HG03521 (cell line): ENCODE results near the gene COL11A2.

Source experiments
- ATAC-seq: cut with Tn5 transposase; IDR thresholded peaks from one replicate; pipeline ENCODE4 v1.9.1; 2021; ENCODE audit warnings: mild to moderate bottlenecking, moderate library complexity; ENCODE audit not compliant: unreplicated experiment

Gene COL11A2

DNA sequence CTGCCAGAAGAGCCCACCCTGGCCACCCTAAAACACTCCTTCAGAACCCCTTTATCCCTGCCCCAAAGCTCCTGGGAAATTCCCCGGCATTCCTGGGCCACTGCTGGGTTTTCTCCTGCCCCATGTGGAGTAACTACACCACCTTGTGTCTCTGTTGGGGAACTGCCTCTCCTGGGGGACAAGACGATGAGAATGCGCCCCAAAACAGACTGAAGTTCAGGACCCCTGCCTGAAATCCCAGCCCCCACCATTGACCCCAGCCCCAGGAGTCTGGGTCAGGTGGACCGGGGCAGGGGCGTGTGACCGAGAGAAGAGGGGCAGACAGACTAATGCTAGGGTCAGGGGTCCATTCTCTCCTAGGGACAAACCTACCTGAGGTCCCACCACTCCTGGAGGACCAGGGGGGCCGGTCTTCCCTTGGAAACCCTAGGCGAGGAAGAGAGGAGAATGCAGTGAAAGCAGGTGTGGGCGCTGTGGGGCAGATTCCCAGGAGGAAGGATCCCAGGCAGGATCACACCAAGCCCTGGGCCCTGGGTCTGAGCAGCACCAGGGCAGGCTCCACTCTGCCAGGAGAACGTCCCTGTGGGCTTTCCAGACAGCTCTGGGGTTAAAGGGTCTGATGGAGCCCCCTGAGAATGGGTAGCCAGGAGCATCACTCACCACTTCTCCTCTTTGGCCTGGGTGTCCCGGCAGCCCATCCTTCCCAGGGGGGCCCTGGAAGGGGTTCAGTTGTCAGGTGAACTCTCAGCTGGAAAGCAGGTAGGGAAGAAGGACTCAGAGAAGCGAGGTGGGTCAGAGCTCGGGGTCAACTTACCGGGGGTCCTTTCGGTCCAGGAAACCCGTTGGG lies 19.4 kb downstream of the COL11A2 start:
- no peak for ATAC-seq

DNA sequence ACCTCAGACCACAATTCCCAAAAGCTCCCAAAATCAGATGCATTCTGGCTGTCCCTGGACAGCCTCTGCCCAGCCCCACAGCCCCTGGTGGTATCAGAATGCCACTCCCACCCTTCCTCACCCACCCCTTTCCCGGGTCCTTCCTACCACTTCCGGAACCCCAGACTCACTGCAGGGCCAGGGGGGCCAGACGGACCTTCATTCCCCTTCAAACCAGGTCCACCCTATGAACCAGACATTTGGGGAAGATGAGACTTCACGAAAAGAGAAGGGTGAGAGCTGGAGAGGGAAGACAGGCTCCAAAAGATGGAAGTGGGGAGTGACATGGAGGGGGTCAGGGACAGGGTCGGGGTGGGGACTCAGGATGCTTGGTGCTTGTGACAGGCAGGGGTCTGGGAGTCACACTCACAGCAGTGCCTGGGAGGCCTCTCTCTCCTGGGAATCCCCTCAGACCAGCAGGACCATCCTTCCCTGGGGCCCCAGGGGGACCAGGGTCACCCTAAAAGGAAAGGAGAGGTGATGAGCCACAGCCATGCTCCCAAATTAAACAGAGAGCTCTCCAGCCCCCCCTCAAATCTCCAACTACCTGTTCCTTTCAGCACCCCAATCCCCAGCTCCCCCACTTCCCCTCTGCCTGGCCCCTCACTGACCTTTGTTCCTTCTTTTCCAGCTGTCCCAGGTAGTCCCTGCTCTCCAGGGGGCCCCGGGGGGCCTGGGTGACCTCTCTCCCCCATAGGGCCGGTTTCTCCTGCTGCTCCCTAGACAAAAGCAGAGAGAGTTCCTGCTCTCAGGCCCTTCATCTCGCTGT lies 20.2 kb downstream of the COL11A2 start:
- ATAC-seq = no peak

GRCh38 chr6:33171016-33171879 lies 21.0 kb downstream of the COL11A2 start:
- no peak for ATAC-seq

GRCh38 chr6:33170176-33171015 lies 21.9 kb downstream of the COL11A2 start:
- ATAC-seq = no peak

GRCh38 chr6:33169291-33170175 lies 22.7 kb downstream of the COL11A2 start:
- no peak for ATAC-seq

DNA sequence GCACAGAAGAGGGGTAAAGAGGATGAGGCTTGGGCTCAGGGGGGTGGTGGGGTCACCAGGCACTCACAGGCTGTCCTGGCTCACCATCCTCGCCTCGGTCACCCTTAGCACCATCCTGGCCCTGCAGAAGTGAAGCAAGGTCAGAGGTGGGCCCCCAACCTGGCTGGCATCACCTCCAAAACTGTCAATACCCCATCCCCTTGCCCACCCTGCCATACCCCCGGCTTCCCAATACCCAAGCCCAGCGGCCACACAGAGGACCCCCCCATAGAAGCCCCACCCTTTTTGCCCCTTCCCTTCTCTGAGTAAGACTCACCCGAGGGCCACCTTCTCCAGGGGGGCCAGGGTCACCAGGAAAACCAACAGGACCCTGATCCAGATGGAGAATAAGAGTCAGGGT lies 23.6 kb downstream of the COL11A2 start:
- no peak for ATAC-seq

DNA sequence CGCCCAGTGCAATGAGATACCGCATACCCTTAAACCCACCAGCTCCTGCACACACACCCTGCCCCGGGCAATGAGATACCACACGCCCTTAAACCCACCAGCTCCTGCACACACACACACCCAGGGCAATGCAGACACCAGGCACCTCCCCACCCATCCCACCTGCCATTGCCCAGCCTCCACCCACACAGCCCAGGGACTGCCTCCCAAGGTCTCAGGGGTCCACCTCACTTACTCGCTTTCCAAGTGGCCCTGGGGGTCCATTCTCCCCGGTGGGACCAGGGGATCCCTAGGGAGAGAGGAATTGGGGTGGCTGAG lies 24.0 kb downstream of the COL11A2 start:
- no peak for ATAC-seq

DNA sequence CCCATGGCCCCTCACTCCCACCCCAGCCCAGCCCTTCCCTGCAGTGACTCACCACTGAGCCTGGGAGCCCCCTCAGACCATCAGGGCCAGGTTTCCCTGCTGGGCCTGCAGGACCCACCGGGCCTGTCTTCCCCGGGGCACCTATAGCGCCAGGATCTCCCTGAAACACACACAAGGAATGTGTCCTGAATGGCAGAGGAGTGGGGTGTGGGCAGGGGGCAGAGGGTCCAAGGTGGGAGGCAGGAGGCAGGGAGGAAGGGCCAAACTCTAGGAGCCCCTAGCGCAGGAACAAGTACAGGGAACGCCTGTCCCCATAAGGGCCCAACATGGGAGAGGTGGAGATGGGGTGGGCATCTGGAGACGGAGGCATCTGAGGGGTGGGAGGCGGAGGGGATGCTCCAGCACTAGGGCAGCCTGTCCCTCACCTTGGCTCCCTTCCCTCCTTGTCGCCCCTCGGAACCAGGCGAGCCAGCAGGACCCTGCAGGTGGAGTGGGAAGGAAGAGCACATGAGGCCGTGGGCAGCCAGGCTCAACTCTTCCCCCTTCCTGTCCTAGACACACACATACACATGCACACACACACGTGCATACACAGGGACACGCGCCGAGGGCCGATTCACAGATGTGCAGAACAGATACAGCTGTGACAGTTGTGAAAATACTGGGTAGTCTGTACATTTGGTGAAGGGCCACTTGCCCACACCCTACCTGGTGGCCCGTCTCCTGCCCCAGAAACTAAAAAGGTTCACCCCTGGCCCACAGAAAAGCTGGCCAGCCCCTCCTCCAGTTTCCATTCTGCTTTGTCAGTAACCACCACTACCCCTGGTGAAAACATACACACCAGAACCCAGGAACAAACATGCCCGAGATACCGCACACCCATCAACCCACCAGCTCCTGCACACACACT lies 24.6 kb downstream of the COL11A2 start:
- ATAC-seq = no peak

GRCh38 chr6:33166811-33167210 lies 25.5 kb downstream of the COL11A2 start:
- ATAC-seq = no peak

DNA sequence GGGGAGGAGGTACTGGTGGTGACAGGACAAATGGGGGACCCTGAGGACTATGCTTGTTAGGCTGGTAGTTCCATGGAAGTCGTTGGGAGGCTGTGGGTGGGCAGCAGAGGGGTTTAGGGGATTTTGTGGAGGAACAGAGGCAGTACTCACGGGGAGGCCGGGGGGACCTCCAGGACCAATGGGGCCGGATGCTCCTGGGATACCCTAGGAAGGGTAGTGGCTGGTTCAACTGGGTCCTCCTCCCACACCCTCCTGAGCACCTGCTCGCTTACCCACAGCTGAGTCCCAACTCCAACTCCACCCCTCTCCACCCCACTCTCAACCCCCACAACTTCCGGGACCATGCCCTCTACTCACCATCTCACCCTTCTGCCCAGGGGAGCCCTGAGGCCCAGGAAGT lies 25.9 kb downstream of the COL11A2 start:
- no peak for ATAC-seq

DNA sequence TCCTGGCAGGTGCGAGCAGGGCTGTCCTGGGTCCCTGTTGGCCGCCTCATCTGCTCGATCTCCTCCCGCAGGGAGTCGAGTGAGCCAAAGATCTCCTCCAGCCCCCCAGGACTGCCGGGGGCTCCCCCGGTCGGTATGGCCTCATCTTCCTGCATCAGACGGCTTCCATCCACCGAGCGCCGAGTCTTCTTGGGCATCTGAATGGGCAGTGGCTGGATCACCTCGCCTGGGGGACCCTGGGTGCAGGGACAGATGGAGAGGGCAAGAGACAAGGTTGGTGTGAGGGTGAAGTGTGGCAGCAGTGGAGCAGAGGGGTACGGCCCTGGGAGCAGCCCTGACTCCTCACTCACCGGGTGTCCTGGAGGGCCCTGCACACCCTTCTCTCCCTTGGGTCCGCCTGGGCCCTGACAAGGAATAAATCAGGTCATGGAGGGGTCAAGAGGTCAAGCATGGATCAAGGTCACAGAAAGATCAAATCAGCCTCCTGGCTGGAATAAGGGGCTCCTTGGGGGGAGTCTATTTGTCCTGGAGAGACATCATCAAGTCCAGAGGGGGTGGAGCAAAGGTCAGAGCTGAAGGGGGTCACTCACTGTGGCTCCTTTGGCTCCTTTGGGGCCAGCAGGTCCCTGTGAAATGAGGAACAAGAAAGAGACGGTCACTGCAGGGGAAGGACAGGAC lies 26.5 kb downstream of the COL11A2 start:
- no peak for ATAC-seq

DNA sequence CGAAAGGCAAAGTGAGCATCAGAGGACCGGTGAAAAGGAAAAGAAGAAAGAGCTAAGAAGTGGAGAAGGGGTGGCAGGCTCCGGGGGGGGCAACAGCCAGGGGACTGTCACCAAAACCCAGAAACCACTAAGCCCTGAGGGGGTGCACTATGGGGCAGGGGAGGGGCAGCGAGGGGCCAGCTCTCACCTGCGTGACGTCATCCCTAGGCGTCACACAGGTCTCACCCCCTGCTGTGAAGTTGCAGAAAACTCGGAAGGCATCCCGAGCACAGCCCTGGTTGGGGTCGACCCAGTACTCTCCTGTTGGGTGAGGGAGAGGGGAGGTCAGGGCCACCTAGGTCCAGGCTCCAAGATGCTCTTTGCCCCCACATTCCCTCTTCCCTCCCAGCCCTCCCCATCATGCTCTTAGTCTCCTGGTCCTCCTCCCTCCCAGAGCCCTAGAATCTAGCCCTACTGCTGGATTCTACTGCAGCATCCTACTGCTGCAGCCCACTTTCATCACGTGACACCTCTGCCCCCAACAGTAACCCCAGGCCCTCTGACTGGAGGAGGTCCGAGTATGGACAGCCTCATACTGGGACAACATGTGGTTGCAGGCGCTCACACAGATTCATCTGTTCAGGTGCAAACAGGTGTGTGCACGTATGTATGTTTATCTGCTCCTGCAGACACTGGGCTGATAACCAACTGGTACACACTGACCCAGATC lies 27.4 kb downstream of the COL11A2 start:
- no peak for ATAC-seq

- ATAC-seq = no peak
Observed at GRCh38 chr6:33164176-33164575, 28.1 kb downstream of the COL11A2 start.

GRCh38 chr6:33163540-33163939 lies 28.7 kb downstream of the COL11A2 start:
- ATAC-seq = no peak

DNA sequence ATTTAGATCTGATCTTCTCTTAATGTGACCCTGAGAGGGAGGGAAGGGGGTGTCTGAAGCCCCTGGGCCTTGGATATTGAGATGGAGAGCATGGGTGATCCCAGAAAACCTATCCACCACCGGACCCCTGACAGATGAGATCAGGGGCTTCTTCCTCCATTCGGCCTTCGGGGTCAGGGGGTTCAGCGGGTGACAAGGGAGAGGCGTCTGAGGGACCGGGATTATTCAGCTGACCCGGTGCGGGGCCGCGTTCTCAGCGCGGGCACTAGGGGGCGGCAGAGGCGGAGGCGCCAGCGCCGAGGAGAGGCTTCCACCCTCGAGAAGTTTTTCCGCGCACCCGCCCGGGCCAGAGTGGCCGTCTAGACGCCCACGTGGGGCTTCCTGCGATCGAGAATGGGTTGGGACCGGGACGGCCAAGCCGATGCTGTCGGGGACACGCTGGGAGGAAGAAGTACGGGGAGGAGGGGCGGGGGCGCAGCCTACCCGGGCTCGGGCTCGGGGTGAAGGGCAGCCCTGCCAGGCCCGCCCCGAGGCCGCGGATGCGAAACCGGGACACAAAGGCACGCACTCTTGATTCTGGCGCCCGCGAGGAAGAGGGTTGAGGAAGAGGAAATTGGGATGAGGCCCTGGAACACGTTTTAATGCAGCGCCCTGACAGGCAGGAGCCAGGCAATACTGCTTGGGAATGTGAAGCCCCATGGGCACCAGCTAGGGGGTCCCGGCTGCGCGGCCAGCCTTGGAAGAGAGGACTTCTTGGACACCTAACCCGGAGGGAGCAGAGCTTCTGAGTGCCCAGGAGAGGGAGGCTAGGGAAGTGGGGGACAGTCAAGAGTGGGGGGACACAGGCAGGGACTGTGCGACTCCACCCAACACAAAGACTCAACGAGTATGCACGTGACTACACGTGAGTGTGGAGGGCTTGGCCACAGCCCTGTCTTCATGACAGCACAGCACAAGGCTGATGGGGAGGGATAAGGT lies 30.6 kb downstream of the COL11A2 start:
- ATAC-seq = no peak

GRCh38 chr6:33160728-33161344 lies 31.4 kb downstream of the COL11A2 start:
- ATAC-seq = no peak
